Left lobe of liver (tissue), 2 donors: ENCODE data around the gene NFAM1. TPM values are rescaled to one million over a fixed set of nuclear protein-coding genes. Genes with fewer than 3 reads are reported as not detected.

Experiments
- ATAC-seq: fragments of 200-7000 bp; cut with Tn5 transposase; one replicate; pipeline ENCODE4 v1.9.1; 2020; ENCODE audit warnings: mild to moderate bottlenecking, moderate library complexity
- DNase-seq: peaks from one replicate; pipeline ENCODE4 v3.0.0-alpha.2; 2020; ENCODE audit warnings: low spot score
- total RNA-seq: library from RNA; stranded (reverse); gene quantifications from one replicate; pipeline ENCODE4 v1.2.1, GENCODE V29; 2021
- donor health status: DM: no; HTN: no; CAD: no; lungs with moderate emphysema.
- donor health status: DM: no; HTN: yes; CAD: no.

Gene NFAM1
- total RNA-seq, 1 donor from 2014 or later = 2.8 TPM

DNA sequence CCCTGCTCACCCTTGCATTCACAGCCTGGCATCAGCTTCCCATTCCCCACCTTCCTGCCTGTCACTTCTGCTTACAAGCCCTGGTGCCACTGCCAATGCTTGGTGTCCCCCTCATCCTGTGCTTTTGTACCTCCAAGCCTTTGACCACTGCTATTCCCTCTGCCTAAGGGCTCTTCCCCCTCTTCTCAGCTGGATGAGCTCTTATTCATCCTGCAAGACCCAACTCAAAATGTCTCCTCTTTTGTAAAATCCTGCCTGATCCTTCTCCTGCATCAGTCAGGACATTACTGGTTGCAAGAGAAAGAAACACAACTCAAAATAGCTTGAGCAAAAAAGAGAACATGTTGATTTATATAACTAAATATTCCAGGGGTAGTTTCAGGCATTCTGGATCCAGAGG lies 94.8 kb downstream of the NFAM1 start:
- DNase-seq (no peak), ATAC-seq (no peak)

DNA sequence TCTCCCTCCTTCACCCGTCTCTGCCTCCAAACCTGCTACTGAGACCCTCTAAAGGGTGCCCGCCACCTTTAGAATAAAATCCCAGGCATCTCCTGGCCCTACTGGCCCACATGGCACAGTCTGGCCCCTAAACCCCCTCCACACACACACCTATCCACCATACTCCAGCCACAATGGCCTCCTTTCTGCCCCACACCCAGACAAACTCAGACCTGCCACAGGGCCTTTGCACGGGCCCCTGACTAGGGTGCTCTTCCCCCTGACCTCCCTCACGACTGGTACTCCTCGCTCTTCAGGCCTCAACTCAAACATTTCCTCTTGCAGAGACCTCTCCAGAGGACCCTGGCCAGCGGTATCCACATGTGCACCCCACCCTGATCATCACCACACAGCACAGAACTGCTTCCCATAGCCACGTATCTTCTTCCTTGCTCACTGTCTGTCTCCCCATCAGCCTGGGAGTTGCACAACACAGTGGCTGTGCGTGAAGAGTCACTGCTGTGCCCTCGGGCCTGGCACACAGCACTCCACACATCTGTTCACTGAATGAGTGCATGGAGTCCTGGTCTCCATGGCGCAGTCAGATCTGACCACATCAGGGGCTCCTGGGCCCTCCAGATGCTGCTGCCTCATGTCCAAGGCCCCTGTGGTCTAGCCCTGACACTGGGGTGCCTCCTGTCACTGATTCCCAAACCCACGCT lies 95.5 kb downstream of the NFAM1 start:
- no peak for DNase-seq
- ATAC-seq = no peak

DNA sequence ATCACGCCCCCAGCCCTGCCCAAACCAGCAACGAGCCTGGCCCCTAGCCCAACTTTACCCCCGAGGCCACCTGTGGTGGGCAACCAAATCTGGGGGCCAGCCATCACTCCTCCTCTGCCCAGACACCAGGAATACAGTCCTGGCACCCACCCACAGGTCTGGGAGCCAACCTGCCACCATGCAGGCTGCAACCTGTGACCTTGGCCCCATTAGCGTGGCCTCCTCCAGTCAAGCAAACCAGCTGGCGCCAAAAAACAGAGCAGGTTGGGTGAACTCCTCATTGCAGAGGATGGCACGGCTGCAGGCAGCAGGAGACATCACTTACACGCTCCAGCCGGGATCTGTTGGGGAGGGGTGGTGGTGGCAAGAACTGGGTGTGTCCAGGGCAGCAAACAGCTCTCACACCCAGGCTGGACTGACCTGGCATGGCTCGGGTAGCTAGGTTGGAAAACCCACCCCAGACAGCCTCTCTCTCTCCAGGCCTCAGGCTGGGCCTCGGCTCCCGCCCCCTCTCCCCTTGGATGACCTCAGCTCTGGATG lies 96.3 kb downstream of the NFAM1 start:
- DNase-seq = peak; percentile 62
- peak; percentile 79 for ATAC-seq

DNA sequence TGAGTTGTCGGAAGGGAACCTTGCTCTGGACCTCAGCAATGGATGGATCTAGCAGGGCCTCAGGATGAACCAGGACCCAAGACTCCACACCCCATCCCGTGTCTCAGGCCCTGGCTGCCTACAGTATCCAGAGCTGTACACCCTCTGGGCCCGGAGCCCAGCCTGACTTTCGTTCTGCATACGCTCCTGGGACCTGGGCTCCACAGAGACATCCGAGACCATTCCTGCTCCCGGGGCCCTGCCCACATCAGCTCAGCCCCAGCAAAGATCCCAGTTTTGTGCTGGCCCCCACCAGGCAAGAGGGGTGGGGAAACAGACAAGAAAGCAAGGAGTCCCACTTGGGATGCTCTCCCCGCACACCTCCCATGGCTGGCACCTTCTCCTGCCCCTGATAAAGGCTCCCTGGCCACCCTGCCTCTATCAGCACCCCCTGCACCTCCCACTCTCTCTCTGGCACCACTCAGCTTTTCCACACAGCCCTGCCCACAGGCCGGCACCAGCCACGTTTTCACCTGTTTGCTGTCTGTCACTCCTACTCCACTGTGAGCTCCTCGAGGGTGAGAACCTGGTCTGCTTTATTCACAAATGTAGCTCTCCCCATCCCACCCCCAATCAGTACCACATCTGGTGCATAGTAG lies 97.2 kb downstream of the NFAM1 start:
- DNase-seq = no peak
- ATAC-seq = no peak

DNA sequence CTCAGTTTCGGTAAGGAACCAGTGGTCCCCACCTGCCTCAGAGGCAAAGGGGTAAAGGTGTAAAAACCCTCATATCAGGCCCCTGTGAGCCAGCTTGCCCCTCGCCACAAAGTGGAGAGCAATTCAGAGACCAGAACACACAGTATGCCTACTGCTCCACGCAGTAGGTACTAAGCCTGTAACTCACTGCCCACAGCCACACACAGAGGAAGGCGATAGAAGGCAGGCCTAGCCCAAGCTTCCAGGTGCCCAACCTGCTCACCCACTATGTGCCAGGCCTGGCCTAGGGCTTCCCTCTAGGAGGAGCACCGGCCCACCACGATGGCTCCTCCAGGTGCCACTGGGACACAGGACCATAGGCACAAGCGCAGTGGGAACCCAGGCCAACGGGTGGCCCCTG lies 98.7 kb downstream of the NFAM1 start:
- DNase-seq (no peak), ATAC-seq (no peak)

- no peak for ATAC-seq
Observed at GRCh38 chr22:42332089-42332488, 100.1 kb downstream of the NFAM1 start.

DNA sequence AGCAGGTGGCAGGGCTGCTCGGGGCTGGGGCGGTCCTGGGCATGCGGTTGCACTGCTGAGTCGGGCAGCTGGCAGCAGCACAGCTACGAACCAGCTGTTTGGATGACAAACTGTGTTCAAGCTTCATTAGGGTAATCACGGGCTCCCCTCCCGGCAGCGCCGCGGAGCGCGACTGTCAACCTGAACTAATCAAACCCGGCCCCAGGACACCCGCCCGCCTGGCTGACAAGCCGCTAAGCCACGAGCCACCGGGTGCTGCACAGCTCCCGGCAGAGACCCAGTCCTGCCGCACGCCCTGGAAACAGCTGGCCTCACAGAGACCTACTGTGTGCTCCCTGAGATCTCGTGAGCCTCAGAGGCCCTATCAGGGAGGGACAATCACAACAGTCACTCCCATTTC lies 101.2 kb downstream of the NFAM1 start:
- ATAC-seq (no peak), DNase-seq (no peak)

More at GRCh38 chr22:42332089-42332488, 100.1 kb downstream of the NFAM1 start:
- no peak for DNase-seq

Other genes with a start within 250 kb of the NFAM1 start
- gene TCF20, start 161.8 kb downstream of the NFAM1 start, total RNA-seq = 19.0 TPM
- gene RRP7A, start 87.4 kb upstream of the NFAM1 start, total RNA-seq = 10.5 TPM
- gene SERHL2, start 121.6 kb upstream of the NFAM1 start, total RNA-seq = 0.60 TPM
- gene POLDIP3, start 182.5 kb upstream of the NFAM1 start, total RNA-seq = 20.8 TPM
- 0.75 TPM for gene ATP5MGL, start 208.2 kb upstream of the NFAM1 start, total RNA-seq
- gene CYB5R3, start 217.0 kb upstream of the NFAM1 start, total RNA-seq = 147 TPM